Measurements from ENCODE around the gene CARD19.

CARD19 gene

DNA sequence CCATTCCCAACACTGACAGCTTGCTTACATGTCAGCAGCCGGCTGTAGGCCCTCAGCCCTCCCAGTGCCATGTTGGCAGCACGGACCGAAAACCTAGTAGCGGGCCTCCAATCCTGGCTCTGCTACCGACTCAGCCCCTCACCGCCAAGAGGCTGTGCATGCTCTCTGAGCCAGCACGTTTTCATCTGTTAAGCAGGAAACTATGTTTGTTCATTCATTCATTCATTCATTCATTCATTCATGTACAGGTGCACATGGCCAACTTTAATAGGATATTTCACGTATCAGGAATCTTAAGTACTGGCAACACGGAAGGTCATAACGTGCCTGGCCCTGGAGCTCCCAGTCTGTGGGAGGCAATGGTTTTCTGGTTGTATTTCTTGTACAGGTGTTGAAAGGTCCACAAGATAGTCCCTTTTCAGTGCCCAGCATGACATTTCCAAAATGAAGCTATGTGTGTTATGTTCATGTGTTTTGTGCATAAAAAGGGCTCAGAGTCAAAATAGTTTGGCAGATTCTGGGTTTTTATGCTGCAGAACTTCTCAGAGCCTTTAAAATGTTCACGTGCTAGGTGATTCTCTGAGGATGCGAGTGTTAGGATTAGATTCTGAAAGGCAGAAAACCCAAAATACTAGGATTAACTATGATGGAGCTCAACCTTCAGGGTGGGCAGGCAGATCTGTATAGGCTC lies 19.8 kb upstream of the CARD19 start:
- TF ChIP-seq CREB1 (IDR thresholded peaks at IDR 0.05; ENCODE audit: low read depth), result no peak
- TF ChIP-seq, protein P1, sequence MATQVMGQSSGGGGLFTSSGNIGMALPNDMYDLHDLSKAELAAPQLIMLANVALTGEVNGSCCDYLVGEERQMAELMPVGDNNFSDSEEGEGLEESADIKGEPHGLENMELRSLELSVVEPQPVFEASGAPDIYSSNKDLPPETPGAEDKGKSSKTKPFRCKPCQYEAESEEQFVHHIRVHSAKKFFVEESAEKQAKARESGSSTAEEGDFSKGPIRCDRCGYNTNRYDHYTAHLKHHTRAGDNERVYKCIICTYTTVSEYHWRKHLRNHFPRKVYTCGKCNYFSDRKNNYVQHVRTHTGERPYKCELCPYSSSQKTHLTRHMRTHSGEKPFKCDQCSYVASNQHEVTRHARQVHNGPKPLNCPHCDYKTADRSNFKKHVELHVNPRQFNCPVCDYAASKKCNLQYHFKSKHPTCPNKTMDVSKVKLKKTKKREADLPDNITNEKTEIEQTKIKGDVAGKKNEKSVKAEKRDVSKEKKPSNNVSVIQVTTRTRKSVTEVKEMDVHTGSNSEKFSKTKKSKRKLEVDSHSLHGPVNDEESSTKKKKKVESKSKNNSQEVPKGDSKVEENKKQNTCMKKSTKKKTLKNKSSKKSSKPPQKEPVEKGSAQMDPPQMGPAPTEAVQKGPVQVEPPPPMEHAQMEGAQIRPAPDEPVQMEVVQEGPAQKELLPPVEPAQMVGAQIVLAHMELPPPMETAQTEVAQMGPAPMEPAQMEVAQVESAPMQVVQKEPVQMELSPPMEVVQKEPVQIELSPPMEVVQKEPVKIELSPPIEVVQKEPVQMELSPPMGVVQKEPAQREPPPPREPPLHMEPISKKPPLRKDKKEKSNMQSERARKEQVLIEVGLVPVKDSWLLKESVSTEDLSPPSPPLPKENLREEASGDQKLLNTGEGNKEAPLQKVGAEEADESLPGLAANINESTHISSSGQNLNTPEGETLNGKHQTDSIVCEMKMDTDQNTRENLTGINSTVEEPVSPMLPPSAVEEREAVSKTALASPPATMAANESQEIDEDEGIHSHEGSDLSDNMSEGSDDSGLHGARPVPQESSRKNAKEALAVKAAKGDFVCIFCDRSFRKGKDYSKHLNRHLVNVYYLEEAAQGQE (IDR thresholded peaks at IDR 0.05; ENCODE audit: low read depth), result no peak
- no peak for TF ChIP-seq RAD21 (IDR thresholded peaks at IDR 0.05; ENCODE audit: low read depth)
- TF ChIP-seq FOXM1 (IDR thresholded peaks at IDR 0.05; ENCODE audit: borderline replicate concordance, low read depth), result no peak
- TF ChIP-seq YY1 (IDR thresholded peaks at IDR 0.05; ENCODE audit: low read depth), result no peak
- TF ChIP-seq, protein P2, sequence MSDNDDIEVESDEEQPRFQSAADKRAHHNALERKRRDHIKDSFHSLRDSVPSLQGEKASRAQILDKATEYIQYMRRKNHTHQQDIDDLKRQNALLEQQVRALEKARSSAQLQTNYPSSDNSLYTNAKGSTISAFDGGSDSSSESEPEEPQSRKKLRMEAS (IDR thresholded peaks at IDR 0.05), result no peak
- no peak for TF ChIP-seq EP300 (IDR thresholded peaks at IDR 0.05; ENCODE audit: borderline replicate concordance)
- TF ChIP-seq TAF1 (IDR thresholded peaks at IDR 0.05; ENCODE audit: low read depth), result no peak
- no peak for TF ChIP-seq ZBTB7A (IDR thresholded peaks at IDR 0.05; ENCODE audit: low read depth)
- TF ChIP-seq, protein P3, sequence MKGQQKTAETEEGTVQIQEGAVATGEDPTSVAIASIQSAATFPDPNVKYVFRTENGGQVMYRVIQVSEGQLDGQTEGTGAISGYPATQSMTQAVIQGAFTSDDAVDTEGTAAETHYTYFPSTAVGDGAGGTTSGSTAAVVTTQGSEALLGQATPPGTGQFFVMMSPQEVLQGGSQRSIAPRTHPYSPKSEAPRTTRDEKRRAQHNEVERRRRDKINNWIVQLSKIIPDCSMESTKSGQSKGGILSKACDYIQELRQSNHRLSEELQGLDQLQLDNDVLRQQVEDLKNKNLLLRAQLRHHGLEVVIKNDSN (IDR thresholded peaks at IDR 0.05), result no peak
- TF ChIP-seq NFIC (IDR thresholded peaks at IDR 0.05), result no peak
- TF ChIP-seq EGR1 (IDR thresholded peaks at IDR 0.05), result no peak
- no peak for TF ChIP-seq TCF12 (IDR thresholded peaks at IDR 0.05; ENCODE audit: low read depth)
- no peak for TF ChIP-seq CEBPB (IDR thresholded peaks at IDR 0.05)
- TF ChIP-seq TEAD4 (IDR thresholded peaks at IDR 0.05), result no peak

DNA sequence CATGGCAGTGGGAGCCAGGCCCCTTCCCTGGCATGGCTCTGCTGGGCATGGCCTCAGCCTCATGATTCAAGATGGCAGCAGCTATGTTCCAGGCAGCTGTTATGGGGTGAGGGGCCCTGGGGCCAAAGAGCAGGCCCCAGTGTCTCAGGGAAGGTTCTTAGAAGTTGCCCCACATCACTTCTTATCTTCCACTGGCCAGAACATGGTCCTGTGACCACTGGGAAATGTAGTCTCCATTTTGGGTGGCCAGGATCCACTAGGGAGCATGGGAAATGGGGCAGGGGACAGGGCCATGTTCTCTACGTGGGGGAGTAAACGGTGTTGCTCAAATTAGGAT lies 19.3 kb upstream of the CARD19 start:
- TF ChIP-seq, protein P1 (IDR thresholded peaks at IDR 0.05; ENCODE audit: low read depth), result no peak
- TF ChIP-seq, protein P2 (IDR thresholded peaks at IDR 0.05), result no peak
- TF ChIP-seq NFIC (IDR thresholded peaks at IDR 0.05) (no peak), TAF1 (IDR thresholded peaks at IDR 0.05; ENCODE audit: low read depth) (no peak), YY1 (IDR thresholded peaks at IDR 0.05; ENCODE audit: low read depth) (no peak), CREB1 (IDR thresholded peaks at IDR 0.05; ENCODE audit: low read depth) (no peak), EGR1 (IDR thresholded peaks at IDR 0.05) (no peak), ZBTB7A (IDR thresholded peaks at IDR 0.05; ENCODE audit: low read depth) (no peak), TEAD4 (IDR thresholded peaks at IDR 0.05) (no peak), TCF12 (IDR thresholded peaks at IDR 0.05; ENCODE audit: low read depth) (no peak), FOXM1 (IDR thresholded peaks at IDR 0.05; ENCODE audit: borderline replicate concordance, low read depth) (no peak), EP300 (IDR thresholded peaks at IDR 0.05; ENCODE audit: borderline replicate concordance) (no peak), CEBPB (IDR thresholded peaks at IDR 0.05) (no peak), RAD21 (IDR thresholded peaks at IDR 0.05; ENCODE audit: low read depth) (no peak)
- TF ChIP-seq, protein P3 (IDR thresholded peaks at IDR 0.05), result no peak

DNA sequence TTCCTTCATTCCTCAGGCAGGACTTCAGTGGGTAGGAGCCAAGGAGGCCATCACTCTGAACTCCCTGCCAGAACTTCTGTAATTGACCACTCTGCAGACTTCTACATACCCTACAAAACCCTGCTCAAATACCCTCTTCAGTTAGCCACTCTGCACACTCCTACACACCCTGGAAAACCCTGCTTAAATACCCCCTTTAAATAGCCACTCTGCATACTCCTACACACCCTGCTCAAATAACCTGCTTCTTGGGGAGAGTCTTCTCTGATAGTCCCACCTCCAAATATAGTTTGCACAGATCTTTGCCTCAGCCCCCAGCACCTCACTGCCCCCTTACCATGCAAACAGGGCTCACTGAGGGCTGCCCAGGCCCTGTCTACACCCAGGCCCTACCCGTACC lies 18.6 kb upstream of the CARD19 start:
- TF ChIP-seq, protein P1 (IDR thresholded peaks at IDR 0.05; ENCODE audit: low read depth), result no peak
- TF ChIP-seq FOXM1 (IDR thresholded peaks at IDR 0.05; ENCODE audit: borderline replicate concordance, low read depth), result no peak
- no peak for TF ChIP-seq YY1 (IDR thresholded peaks at IDR 0.05; ENCODE audit: low read depth)
- TF ChIP-seq TAF1 (IDR thresholded peaks at IDR 0.05; ENCODE audit: low read depth), result no peak
- no peak for TF ChIP-seq CREB1 (IDR thresholded peaks at IDR 0.05; ENCODE audit: low read depth)
- no peak for TF ChIP-seq TCF12 (IDR thresholded peaks at IDR 0.05; ENCODE audit: low read depth)
- no peak for TF ChIP-seq NFIC (IDR thresholded peaks at IDR 0.05)
- TF ChIP-seq TEAD4 (IDR thresholded peaks at IDR 0.05), result no peak
- TF ChIP-seq, protein P3 (IDR thresholded peaks at IDR 0.05), result no peak
- TF ChIP-seq RAD21 (IDR thresholded peaks at IDR 0.05; ENCODE audit: low read depth), result no peak
- TF ChIP-seq EP300 (IDR thresholded peaks at IDR 0.05; ENCODE audit: borderline replicate concordance), result no peak
- no peak for TF ChIP-seq EGR1 (IDR thresholded peaks at IDR 0.05)
